A204.1 (cell line): Measurements from ENCODE around the gene HOMEZ.
"Not testable (repeated sequence)": the region's sequence is repeated elsewhere in the genome, so short reads cannot be mapped to it uniquely, and the experiment has no call there.

ENCODE experiments used
- FAIRE-seq: peaks from 2 replicates; lab custom pipeline; 2012; peaks lifted over from hg19 to GRCh38; lab: Jason Lieb, UNC

HOMEZ gene

DNA sequence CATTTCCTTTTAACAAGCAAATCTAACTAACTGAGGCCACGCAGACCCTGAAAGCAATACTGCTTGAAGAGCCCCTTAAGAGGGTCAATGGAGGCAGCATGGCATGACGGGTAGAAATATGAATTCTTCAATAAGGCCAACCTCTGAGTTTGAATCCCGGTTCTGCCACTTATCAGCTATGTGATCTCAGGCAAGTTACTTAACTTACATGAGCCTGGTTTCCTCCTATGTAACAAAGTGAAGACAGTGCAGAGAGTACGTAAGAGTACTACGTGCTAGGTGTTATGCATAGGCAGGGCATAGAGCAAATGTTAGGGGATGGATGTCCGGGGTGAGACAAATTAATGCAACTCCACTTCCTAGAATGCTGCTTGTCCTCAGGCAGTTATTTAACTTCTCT, 4.7 kb downstream of the HOMEZ start:
- no peak for FAIRE-seq

- not testable (repeated sequence) for FAIRE-seq
These were observed 8.0 kb downstream of the HOMEZ start for GRCh38 chr14:23277928-23278327.

GRCh38 chr14:23277189-23277588, 8.7 kb downstream of the HOMEZ start:
- FAIRE-seq = no peak

- no peak for FAIRE-seq
These were observed 10.5 kb downstream of the HOMEZ start for GRCh38 chr14:23275412-23275811.

DNA sequence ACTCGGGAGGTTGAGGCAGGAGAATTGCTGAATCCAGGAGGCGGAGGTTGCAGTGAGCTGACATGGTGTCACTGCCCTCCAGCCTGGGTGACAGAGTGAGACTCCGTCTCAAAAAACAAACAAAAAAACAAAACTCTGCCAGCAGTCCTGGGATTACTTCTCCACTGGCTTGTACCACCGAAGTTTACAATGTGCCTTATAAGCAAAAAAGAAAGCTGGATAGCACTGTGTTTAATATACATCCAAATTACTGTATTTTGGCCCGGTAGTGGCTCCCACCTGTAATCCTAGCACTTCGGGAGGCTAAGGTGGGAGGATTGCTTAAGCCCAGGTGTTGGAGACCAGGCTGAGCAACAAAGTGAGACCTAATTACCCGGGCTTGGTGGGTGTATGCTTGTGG, 16.7 kb downstream of the HOMEZ start:
- no peak for FAIRE-seq

DNA sequence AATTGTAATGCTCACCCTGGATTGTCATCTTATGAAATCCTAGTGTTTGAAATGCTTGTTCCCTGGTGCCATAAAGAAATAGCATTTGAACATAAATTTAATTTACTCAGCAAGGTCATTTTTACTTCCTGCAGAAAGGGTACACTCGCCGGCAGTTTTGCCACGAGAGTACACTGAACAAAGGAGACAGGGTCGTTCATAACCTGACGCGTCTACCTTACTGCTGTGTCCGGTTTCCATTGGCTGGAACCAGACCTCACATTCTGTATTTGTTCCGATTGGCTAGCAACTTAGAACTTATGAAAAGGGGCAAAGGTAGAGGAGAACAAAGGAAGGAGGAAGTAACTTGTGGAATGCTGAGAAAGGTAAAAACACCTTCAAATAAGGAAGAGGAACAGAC, 25.1 kb downstream of the HOMEZ start:
- FAIRE-seq = not testable (repeated sequence)

DNA sequence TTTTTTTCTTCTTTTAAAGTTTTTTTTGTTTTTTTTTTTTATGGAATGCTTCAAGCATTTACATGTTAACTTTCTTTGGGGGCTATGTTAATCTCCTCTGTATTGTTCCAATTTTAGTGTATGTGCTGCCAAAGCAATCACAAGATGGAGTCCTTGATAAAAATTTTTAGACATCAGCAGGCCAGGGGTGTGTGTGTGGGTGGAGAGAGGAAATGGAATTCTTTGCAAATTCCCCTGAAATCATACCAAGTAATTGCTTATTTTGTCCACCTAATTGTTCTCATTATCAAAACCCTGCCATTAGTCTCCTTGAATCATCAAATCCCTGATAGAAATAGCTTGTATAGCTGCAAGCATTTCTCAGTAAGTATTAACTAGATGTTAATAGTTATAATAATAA, 26.5 kb downstream of the HOMEZ start:
- no peak for FAIRE-seq

DNA sequence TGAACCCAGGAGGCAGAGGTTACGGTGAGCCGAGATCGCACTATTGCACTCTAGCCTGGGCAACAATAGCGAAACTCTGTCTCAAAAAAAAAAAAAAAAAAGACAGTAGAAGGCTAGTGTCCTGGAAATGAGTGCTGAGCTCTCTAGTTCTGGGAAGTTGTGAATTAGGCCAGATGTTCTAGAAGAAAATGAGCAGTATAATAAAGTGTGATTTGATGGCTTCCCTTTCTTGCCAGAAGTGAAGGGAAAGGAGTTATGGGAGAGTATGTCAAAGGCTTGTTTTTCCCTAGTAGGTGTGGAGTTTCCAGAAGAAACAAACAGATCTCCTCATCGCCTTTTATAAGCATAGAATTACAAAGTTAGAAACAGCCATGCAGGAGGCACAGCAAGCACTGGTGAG, 27.7 kb downstream of the HOMEZ start:
- FAIRE-seq = no peak

GRCh38 chr14:23252420-23253333, 33.3 kb downstream of the HOMEZ start:
- FAIRE-seq = no peak

DNA sequence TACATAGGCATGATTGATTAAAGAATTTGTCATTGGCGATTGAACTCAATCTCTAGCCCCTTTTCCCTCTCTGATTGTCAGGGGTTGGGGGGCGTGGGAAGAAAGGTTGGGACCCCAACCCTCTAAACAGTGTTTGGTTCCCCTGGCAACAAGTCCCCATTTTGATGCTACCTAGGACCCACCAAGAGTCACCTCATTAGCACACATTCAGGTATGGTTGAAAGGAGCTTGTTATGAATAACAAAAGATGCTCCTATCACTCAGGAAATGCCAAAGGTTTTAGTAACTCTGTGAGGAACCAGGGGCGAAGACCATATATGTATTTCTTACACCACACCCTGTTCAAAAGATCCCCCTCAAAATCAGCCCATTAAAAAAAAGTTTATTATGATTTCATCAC, 33.9 kb downstream of the HOMEZ start:
- FAIRE-seq = no peak

- no peak for FAIRE-seq
These were observed 36.1 kb downstream of the HOMEZ start for GRCh38 chr14:23249824-23250223.

DNA sequence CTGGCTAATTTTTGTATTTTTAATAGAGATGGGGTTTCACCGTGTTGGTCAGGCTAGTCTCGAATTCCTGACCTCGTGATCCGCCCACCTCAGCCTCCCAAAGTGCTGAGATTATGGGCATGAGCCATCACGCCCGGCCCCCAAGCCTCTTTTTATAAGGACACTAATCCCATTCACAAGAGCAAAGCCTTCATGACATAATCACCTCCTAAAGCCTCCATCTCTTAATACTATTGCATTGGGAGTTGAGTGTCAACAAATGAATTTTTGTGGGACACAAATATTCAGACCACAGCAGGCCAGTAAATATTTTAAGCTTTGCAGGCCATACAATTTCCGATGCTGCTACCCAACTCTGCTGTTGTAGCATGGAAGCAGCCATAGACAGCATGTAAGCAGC, 37.3 kb downstream of the HOMEZ start:
- FAIRE-seq = no peak

- FAIRE-seq = no peak
These were observed 40.6 kb downstream of the HOMEZ start for GRCh38 chr14:23245282-23245681.

GRCh38 chr14:23243066-23243465, 42.9 kb downstream of the HOMEZ start:
- no peak for FAIRE-seq

DNA sequence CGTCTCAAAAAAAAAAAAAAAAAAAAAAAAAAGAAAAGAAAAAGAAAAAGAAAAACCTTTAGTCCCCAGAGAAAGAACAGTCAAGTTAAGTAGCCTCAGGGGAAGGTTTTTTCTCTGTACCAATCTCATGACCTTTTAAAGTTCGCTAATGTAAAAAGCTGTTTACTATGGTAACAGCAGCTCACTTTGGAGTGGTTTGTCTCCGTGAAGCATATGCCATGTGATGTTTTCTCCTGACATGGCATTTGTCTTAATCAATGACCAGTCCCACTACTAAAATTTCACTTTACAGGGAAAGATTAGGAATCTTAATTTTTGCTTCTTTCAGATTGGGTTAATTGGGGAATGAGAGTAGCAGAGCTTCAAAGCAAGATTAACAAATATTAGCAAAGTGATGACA, 43.9 kb downstream of the HOMEZ start:
- FAIRE-seq = no peak

- not testable (repeated sequence) for FAIRE-seq
These were observed 44.7 kb downstream of the HOMEZ start for GRCh38 chr14:23241061-23241715.

DNA sequence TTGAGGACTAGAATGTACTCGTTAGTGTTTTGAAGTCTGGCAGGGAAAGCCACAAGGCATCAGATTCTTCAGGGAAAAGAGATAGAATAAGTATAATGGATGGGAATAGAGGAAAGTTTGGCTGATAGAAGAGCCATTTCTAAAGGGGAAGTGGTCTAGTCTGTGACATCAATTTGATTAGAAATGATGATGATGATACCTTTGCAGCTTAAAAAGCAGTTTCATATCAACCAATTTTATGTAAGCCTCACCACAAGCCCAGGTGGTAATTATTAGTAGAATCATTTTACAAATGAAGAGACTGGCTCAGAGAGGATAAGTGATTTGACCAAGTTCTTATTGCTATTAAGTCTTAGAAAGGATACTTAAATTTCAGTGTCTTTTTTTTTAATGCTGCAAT, 45.3 kb downstream of the HOMEZ start:
- FAIRE-seq = no peak

DNA sequence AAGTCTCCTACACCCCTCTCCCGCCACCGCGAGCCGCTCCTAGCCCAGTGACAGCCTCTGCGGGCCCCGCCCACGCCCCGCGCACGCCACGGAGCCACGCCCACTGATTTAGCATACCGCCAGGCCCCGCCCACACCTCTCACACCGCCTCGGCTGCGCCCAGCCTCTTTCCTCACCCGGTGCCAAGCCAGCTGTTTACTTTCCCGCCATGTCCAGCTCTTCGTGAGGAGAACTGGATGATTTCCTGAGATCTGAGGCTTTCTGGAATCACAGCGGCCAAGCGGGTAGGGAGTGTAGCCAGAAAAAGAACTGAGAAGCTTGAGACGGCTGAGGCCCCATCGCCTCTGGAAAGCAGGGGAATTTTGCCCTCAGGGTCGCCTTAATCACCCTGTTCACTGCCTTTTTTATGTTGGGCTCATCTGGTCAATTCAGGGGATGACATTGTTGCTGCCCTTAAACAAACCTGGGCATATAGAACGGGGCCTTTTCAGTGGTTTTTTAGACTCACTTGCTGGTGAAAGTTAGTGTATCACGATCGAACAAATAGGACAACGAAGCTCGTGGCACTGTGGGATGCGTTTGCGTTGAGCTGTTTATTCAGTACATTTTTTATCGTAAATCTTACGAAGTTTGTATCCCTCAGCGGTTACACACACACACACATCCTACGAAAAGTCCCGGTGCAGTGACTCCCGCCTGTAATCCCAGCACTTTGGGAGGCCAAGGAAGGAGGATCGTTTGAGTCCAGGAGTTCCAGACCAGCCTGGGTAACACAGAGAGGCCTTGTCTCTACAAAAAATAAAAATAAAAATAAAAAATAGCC, 47.9 kb downstream of the HOMEZ start, which contains the start of gene RNF212B:
Gene RNF212B (plus strand): TSS at position 165 of the 823 bp plus-strand sequence. CDS start 2,410 bp downstream, outside the sequence.
- FAIRE-seq = no peak

DNA sequence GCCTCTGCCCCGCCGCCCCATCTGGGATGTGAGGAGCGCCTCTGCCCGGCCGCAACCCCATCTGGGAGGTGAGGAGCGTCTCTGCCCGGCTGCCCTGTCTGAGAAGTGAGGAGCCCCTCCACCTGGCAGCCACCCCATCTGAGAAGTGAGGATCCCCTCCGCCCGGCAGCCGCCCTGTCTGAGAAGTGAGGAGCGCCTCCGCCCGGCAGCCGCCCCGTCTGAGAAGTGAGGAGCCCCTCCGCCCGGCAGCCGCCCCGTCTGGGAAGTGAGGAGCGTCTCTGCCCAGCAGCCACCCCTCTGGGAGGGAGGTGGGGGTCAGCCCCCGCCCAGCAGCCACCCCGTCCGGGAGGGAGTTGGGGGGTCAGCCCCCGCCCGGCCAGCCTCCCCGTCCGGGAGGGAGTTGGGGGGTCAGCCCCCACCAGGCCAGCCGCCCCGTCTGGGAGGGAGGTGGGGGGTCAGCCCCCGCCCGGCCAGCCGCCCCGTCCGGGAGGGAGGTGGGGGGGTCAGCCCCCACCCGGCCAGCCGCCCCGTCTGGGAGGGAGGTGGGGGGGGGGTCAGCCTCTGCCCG, 53.6 kb downstream of the HOMEZ start:
- not testable (repeated sequence) for FAIRE-seq

GRCh38 chr14:23228812-23229211, 57.1 kb downstream of the HOMEZ start:
- no peak for FAIRE-seq

DNA sequence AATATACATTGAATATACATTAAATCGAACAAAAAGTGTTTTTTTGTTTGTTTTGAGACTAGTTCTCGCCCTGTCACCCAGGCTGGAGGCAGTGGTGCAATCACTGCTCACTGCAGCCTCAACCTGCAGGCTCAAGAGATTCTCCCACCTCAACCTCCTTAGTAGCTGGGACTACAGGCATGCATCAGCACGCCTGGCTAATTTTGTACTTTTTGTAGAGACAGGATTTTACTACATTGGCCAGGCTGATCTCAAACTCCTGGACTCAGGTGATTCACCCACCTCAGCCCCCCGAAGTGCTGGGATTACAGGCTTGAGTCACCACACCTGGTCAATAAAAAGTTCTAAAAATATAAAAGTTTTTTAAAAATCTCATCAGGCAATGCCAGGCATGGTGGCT, 58.4 kb downstream of the HOMEZ start:
- no peak for FAIRE-seq

- FAIRE-seq = not testable (repeated sequence)
These were observed 61.0 kb downstream of the HOMEZ start for GRCh38 chr14:23224958-23225357.
